A549 (cell line): Measurements from ENCODE around the gene CLPTM1.

Experiments used
- CTCF ChIP-seq: fragments of >200 bp; sonication (Bioruptor Twin); formaldehyde crosslinking; IDR thresholded peaks from 3 replicates; pipeline ENCODE4 v1.5.1; 2016
- ESRRA ChIP-seq: fragments of 150-350 bp; IDR thresholded peaks from 2 replicates; pipeline ENCODE4 v1.6.1; 2014; ENCODE audit warnings: mild to moderate bottlenecking, low read length, borderline replicate concordance
- HOXA7 ChIP-seq: fragments of 250-450 bp; sonication (Bioruptor Pico); IDR thresholded peaks from 2 replicates; pipeline ENCODE4 v1.5.0; 2020; ENCODE audit warnings: mild to moderate bottlenecking, moderate library complexity
- POLR2A ChIP-seq: IDR thresholded peaks from 2 replicates; pipeline ENCODE4 v1.6.1; 2012; ENCODE audit warnings: mild to moderate bottlenecking, low read length
- SREBF2 ChIP-seq: fragments of 450-650 bp; IDR thresholded peaks from 2 replicates; pipeline ENCODE4 v1.6.1; 2014; ENCODE audit warnings: mild to moderate bottlenecking, moderate library complexity
- USF2 ChIP-seq: fragments of 450-650 bp; IDR thresholded peaks from 2 replicates; pipeline ENCODE4 v1.6.1; 2014; ENCODE audit warnings: antibody characterized with exemption

DNA sequence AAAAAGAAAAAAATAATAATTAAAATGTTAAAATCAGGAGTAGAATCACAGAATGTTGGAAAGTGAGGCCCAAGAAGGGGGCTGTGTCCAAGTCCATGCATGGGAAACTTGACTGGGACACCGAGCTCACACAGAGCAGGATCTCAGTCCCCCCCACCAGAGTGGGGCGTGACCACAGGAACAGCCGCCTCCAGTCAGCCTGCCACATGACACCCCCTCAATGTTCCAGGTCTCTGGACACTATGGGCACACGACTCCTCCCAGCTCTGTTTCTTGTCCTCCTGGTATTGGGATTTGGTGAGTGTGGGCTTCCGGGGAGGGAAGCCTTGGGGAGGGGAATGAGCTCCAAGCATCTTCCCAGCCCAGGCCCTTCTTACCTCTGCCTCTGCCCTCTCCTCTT is 6.9 kb upstream of the CLPTM1 start:
- TF ChIP-seq HOXA7 (CRISPR knock-in tag) (no peak), SREBF2 (no peak), POLR2A (no peak), CTCF (no peak), ESRRA (no peak), USF2 (no peak)
